ENCODE results near the gene ZNF777. TPM values are rescaled to one million over a fixed set of nuclear protein-coding genes. Genes with fewer than 3 reads are reported as not detected.

The ZNF777 gene
- total and polyA plus RNA-seq, 2 experiments from 2014 or later, result 2.8 to 7.9 TPM

DNA sequence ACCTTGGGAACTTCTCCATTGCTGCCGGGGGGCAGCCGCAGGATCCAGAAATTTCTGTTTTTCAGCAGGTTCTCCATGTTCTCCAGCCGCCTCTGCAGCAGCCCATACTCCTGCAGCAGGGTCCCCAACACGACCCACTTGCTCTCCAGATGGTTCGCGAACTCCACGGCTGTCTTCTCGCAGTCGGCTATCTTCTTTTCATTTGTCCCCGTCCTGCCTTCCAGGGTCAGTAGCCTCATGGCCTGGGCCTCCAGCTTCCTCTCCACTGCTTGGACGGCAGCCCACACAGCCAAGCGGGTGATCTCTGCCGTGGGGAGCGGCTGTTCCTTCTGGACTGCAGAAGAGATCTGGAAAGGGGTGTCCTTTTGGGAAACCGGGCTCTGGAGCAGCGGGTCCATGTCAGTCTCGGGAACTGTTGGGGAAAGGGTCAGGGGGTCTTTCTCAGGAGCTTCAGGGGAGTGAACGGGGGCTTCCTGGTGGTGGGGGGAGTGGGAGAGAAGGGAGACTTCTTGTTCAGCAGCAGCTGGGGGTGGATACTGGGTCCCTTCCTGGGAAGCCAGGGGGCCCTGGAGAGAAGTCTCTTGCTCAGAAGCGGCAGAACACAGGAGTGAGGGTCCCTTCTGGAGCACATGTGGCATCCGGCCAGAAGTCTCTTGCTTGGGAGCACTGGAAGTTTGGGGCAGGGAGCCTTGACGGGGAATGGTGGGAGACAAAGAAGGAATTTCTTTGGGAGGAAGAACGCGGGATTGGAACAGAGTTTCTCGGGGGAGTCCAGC, 5.5 kb downstream of the ZNF777 start:
- no peak overlapping the region for H3K4me2 ChIP-seq
- H3F3A ChIP-seq (replicated peaks; ENCODE audit: low read depth), result no peaks in the 10 kb centered on the region
- DNase-seq (ENCODE audit: low spot score) (no peak), ATAC-seq (no peak)
- peaks cover 11% of the 10 kb centered on the region for H3K4me1 Mint-ChIP-seq
- no peaks in the 10 kb centered on the region for H3K9me2 ChIP-seq (ENCODE audit: insufficient read depth)
- H3K4me3 ChIP-seq, result no peak overlapping the region
- H3K4me1 ChIP-seq (ENCODE audit: insufficient read depth), result no peaks in the 10 kb centered on the region
- H3K36me3 ChIP-seq (ENCODE audit: insufficient read depth), result no peaks in the 10 kb centered on the region
- peaks cover 37% of the 10 kb centered on the region for H3K36me3 Mint-ChIP-seq (ENCODE audit: low read depth)
- H3K9me3 Mint-ChIP-seq, result no peaks in the 10 kb centered on the region
- peaks cover 26% of the 10 kb centered on the region for H3K27me3 ChIP-seq (ENCODE audit: insufficient read depth)
- H4K20me1 ChIP-seq (replicated peaks; ENCODE audit: insufficient read depth), result peaks cover 17% of the 10 kb centered on the region
- no peak overlapping the region for H3K27ac ChIP-seq (ENCODE audit: low read depth)
- TF ChIP-seq ZNF114 (CRISPR knock-in tag; IDR thresholded peaks at IDR 0.05), result no peak
- TF ChIP-seq, protein P1, sequence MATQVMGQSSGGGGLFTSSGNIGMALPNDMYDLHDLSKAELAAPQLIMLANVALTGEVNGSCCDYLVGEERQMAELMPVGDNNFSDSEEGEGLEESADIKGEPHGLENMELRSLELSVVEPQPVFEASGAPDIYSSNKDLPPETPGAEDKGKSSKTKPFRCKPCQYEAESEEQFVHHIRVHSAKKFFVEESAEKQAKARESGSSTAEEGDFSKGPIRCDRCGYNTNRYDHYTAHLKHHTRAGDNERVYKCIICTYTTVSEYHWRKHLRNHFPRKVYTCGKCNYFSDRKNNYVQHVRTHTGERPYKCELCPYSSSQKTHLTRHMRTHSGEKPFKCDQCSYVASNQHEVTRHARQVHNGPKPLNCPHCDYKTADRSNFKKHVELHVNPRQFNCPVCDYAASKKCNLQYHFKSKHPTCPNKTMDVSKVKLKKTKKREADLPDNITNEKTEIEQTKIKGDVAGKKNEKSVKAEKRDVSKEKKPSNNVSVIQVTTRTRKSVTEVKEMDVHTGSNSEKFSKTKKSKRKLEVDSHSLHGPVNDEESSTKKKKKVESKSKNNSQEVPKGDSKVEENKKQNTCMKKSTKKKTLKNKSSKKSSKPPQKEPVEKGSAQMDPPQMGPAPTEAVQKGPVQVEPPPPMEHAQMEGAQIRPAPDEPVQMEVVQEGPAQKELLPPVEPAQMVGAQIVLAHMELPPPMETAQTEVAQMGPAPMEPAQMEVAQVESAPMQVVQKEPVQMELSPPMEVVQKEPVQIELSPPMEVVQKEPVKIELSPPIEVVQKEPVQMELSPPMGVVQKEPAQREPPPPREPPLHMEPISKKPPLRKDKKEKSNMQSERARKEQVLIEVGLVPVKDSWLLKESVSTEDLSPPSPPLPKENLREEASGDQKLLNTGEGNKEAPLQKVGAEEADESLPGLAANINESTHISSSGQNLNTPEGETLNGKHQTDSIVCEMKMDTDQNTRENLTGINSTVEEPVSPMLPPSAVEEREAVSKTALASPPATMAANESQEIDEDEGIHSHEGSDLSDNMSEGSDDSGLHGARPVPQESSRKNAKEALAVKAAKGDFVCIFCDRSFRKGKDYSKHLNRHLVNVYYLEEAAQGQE (IDR thresholded peaks at IDR 0.05; ENCODE audit: unreplicated experiment), result no peak
- 0 out of 2 replicates have a peak, but pooled peaks cover 4% of the 10 kb centered on the region for H3K79me2 ChIP-seq (replicated peaks; ENCODE audit: insufficient read depth)
- no peak overlapping the region for H2AFZ ChIP-seq
- H3K4me3 Mint-ChIP-seq, result no peak overlapping the region
- no peak overlapping the region for H3K27ac Mint-ChIP-seq
- H3K27me3 Mint-ChIP-seq (ENCODE audit: insufficient read depth, low read depth, poor library complexity), result peaks cover 20% of the 10 kb centered on the region

DNA sequence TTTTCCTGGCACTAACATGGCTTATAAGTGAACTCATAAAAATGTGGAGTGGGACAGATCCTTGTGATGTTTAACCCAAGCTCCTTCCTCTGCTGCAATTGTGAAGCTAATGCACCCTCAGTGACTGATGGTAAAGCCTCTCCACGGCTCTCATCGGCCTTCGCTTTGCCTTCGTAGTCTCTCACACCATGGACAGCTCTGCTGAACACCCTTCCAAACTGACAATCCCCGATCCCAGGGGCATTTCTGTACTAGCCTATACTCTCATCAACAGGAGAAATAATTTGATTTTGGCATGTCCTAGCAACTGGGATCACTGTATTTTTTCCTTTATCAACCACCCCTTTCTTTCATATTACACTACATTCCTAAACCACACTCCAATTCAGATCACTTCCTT, 6.1 kb downstream of the ZNF777 start:
- no peak overlapping the region for H3K27ac ChIP-seq (ENCODE audit: low read depth)
- H3K4me1 ChIP-seq (ENCODE audit: insufficient read depth), result no peaks in the 10 kb centered on the region
- Mint-ChIP-seq H3K4me3 (no peak overlapping the region), H3K4me1 (peaks cover 11% of the 10 kb centered on the region), H3K27ac (no peak overlapping the region), H3K36me3 (ENCODE audit: low read depth) (peaks cover 42% of the 10 kb centered on the region), H3K27me3 (ENCODE audit: insufficient read depth, low read depth, poor library complexity) (peaks cover 20% of the 10 kb centered on the region), H3K9me3 (no peaks in the 10 kb centered on the region)
- H4K20me1 ChIP-seq (replicated peaks; ENCODE audit: insufficient read depth), result peaks cover 17% of the 10 kb centered on the region
- H3K79me2 ChIP-seq (replicated peaks; ENCODE audit: insufficient read depth), result 0 out of 2 replicates have a peak, but pooled peaks cover 4% of the 10 kb centered on the region
- no peak for ATAC-seq
- no peaks in the 10 kb centered on the region for H3K36me3 ChIP-seq (ENCODE audit: insufficient read depth)
- peaks cover 25% of the 10 kb centered on the region for H3K27me3 ChIP-seq (ENCODE audit: insufficient read depth)
- no peak overlapping the region for H2AFZ ChIP-seq
- no peak overlapping the region for H3K4me3 ChIP-seq
- no peak for DNase-seq (ENCODE audit: low spot score)
- H3K9me2 ChIP-seq (ENCODE audit: insufficient read depth), result no peaks in the 10 kb centered on the region
- H3F3A ChIP-seq (replicated peaks; ENCODE audit: low read depth), result no peaks in the 10 kb centered on the region
- H3K4me2 ChIP-seq, result no peak overlapping the region
- TF ChIP-seq ZNF114 (CRISPR knock-in tag; IDR thresholded peaks at IDR 0.05) (no peak), CREB1 (CRISPR knock-in tag; IDR thresholded peaks at IDR 0.05; ENCODE audit: low read depth) (no peak), NANOG (IDR thresholded peaks at IDR 0.05; ENCODE audit: borderline replicate concordance) (no peak)
- TF ChIP-seq, protein P2, sequence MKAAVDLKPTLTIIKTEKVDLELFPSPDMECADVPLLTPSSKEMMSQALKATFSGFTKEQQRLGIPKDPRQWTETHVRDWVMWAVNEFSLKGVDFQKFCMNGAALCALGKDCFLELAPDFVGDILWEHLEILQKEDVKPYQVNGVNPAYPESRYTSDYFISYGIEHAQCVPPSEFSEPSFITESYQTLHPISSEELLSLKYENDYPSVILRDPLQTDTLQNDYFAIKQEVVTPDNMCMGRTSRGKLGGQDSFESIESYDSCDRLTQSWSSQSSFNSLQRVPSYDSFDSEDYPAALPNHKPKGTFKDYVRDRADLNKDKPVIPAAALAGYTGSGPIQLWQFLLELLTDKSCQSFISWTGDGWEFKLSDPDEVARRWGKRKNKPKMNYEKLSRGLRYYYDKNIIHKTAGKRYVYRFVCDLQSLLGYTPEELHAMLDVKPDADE (IDR thresholded peaks at IDR 0.05), result no peak
- TF ChIP-seq, protein P1 (IDR thresholded peaks at IDR 0.05; ENCODE audit: unreplicated experiment), result no peak

Data from GM23338 (cell line).